Activated naive CD4-positive, alpha-beta T cell treated with anti-CD3 and anti-CD28 coated beads, Interleukin-2, amount 10 ng/mL, durations not matched to agents 7 days and 5 days (primary cell): ENCODE data around the gene USP27X.

Source experiments
- CTCF ChIA-PET: fragments of 350-600 bp; sonication (Branson Sonifier 250); formaldehyde crosslinking; loops from one replicate; lab custom pipeline; 2021; ENCODE audit warnings: antibody characterized with exemption; lab: Charles Lee
- DNase-seq: peaks from one replicate; pipeline ENCODE4 v3.0.0-alpha.2; 2020
- H3K27ac Mint-ChIP-seq: one replicate; pipeline ENCODE4 v1.8.0; 2021; ENCODE audit warnings: mild to moderate bottlenecking, moderate library complexity, mixed read lengths
- H3K27me3 Mint-ChIP-seq: one replicate; pipeline ENCODE4 v1.8.0; 2021; ENCODE audit warnings: mild to moderate bottlenecking, mixed read lengths
- H3K36me3 Mint-ChIP-seq: one replicate; pipeline ENCODE4 v1.8.0; 2021; ENCODE audit warnings: mixed read lengths
- H3K4me1 Mint-ChIP-seq: one replicate; pipeline ENCODE4 v1.8.0; 2021; ENCODE audit warnings: mixed read lengths
- H3K4me3 Mint-ChIP-seq: one replicate; pipeline ENCODE4 v1.8.0; 2021; ENCODE audit warnings: mild to moderate bottlenecking, moderate library complexity, mixed read lengths
- H3K9me3 Mint-ChIP-seq: one replicate; pipeline ENCODE4 v1.8.0; 2021; ENCODE audit warnings: mixed read lengths

USP27X gene

DNA sequence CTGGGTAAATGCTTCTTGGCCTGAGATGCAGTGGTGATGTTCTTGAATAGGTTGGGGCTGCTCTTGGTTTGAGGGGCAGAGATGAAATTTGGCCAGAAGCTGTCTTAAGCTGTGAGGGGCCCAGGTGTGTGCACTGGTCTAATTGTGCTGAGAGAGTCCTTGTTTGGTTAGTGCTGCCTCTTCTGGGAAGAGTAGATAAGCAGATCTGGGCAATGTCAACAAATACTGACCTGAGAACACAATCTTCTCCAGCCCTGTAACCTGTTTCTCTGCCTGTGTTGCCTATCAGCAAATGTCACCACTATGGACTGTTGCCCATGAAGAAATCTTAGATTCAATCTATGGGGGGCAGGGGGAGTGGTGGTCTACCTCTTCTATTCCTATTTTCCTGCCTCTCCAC lies 17.2 kb upstream of the USP27X start:
- Mint-ChIP-seq H3K4me1 (no peaks in the 10 kb centered on the region), H3K4me3 (no peak overlapping the region), H3K27me3 (no peaks in the 10 kb centered on the region), H3K9me3 (no peaks in the 10 kb centered on the region), H3K27ac (no peak overlapping the region), H3K36me3 (no peaks in the 10 kb centered on the region)
- CTCF ChIA-PET: no interaction called here
- no peak for DNase-seq

DNA sequence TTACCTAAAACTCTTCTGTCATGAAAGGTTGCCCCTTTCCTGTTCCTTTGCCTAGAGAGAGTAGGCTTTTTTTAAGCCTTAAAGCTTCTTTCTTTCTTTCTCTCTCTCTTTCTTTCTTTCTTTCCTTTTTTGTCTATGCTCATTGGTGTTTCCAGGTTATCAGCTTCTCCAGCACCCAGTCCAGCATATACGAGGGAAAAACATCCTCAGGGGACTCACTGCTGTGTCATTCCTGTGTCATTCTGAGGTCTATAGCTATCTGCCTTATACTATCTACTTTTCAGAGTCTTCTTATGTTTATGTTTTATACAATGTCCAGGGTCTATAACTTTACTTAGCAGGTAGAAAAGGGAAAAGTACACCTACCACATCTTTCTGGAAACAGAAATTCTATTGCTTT lies 10.5 kb upstream of the USP27X start:
- H3K4me3 Mint-ChIP-seq: no peak overlapping the region
- H3K27me3 Mint-ChIP-seq: peaks cover 13% of the 10 kb centered on the region
- no peak overlapping the region for H3K27ac Mint-ChIP-seq
- CTCF ChIA-PET: no interaction called here
- H3K36me3 Mint-ChIP-seq: no peaks in the 10 kb centered on the region
- H3K4me1 Mint-ChIP-seq: no peaks in the 10 kb centered on the region
- H3K9me3 Mint-ChIP-seq: no peaks in the 10 kb centered on the region
- no peak for DNase-seq

DNA sequence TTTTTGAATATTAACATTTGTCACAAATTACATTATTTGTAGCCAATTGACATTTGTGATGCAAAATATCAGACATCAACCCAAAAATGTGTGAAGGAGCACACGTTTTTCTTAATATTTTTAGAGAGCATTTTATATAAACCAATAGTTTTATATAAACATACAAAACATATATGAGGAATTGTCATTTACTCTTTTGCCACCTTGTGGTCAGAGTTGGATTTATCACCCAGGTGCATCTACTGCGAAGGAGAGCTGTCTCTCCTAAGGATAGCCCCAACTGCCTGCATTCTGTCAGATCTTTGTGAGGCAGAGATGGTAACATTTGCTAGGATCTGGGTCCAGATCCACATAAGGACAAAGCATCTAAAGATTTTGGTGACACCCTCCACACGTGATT lies 2.5 kb upstream of the USP27X start:
- H3K4me1 Mint-ChIP-seq: peaks cover 20% of the 10 kb centered on the region
- no peak overlapping the region for H3K4me3 Mint-ChIP-seq
- peaks cover 5% of the 10 kb centered on the region for H3K36me3 Mint-ChIP-seq
- H3K9me3 Mint-ChIP-seq: no peaks in the 10 kb centered on the region
- CTCF ChIA-PET: interaction anchor here (0.7 to 1.8 kb wide), 5 partner anchors 38 to 684 kb away, joined by 3 to 8 read pairs (median 5); no protein-coding TSS in a partner anchor
- no peak overlapping the region for H3K27ac Mint-ChIP-seq
- DNase-seq: peak; percentile 47
- H3K27me3 Mint-ChIP-seq: peaks cover 6% of the 10 kb centered on the region

DNA sequence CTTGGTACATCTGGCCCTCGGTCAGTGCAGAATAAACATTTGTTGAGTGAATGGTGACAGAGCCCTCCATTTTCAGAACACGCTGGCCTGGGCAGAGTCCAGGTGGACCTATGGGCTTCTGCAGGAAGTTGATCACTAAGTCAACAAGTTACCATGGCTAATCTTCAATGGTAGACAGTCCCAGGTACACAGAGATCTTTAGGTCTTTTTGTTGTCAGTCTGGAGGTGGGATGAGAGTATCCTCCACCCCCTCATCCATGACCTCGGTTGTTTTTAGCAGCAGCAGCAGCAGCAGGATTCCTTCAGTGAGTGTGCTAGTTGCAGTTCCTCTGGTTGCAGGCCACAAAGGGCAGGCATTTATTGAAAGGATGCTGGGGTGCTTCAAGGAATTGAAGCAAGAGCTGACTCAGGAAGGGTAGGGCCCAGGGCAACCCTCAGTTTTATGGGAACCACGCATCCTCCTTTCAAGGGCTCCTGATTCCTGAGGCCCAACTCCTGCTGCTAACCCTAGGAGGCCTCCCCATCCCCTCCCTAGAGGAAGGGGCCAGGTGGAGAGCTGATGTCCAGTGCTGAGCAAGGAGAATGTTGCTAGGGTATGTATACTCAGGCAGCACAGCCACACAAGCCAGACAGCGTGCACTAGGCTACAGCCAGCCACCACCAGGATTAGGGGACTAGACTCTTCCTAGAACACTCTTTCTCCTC lies 1.7 kb upstream of the USP27X start:
- Mint-ChIP-seq H3K4me1 (peaks cover 22% of the 10 kb centered on the region), H3K4me3 (no peak overlapping the region), H3K27ac (peak overlapping the region; percentile 60)

DNA sequence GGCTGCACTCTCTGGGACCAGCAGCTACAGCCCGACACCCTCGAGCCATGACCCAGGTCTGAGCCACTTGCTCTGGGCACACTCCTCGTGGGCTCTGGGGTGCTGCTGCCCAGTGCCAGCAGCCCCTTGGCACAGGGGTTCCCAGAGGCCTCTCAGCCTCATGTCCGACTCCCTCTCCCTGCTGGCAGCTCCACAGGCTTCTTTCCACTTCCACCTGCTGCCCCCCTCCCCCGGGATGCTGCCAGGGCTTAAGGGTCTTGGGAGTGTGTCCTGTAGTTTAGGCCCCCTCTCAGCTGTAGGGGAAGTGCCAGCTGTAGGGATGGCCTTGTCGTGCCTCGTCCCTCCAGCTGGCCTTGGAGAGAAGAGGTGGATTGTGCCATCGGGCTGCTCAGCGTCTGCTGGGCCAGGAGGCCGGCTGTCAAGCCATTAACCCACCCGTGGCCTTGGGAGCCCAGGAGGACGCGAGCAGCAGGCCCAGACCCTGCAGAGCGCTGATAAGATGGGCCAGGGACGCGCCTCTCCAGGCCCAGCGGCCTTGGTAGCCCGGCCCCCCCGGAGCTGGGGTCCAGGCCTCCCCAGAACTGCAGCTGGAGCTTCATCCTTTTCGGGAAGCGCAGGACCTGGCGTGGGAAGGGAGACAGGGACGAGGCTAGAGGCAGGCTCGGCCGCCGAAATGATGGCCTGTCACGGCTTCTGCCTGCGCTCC lies 1.0 kb upstream of the USP27X start:
- H3K4me1 Mint-ChIP-seq: peaks cover 22% of the 10 kb centered on the region
- peaks cover 5% of the 10 kb centered on the region for H3K36me3 Mint-ChIP-seq
- no peak for DNase-seq
- CTCF ChIA-PET: interaction anchor here (1.7 kb wide), 1 partner anchor 42 kb away, joined by 7 read pairs; no protein-coding TSS in a partner anchor
- H3K4me3 Mint-ChIP-seq: peak overlapping the region; percentile 72
- H3K27me3 Mint-ChIP-seq: no peaks in the 10 kb centered on the region
- no peaks in the 10 kb centered on the region for H3K9me3 Mint-ChIP-seq
- peak overlapping the region; percentile 69 for H3K27ac Mint-ChIP-seq

More for the DNA sequence above, 1.7 kb upstream of the USP27X start:
- no peaks in the 10 kb centered on the region for H3K9me3 Mint-ChIP-seq
- peaks cover 5% of the 10 kb centered on the region for H3K36me3 Mint-ChIP-seq
- no peak for DNase-seq
- CTCF ChIA-PET: interaction anchor here (0.7 to 1.8 kb wide), 4 partner anchors 42 to 684 kb away, joined by 3 to 8 read pairs (median 6); no protein-coding TSS in a partner anchor
- no peaks in the 10 kb centered on the region for H3K27me3 Mint-ChIP-seq

DNA sequence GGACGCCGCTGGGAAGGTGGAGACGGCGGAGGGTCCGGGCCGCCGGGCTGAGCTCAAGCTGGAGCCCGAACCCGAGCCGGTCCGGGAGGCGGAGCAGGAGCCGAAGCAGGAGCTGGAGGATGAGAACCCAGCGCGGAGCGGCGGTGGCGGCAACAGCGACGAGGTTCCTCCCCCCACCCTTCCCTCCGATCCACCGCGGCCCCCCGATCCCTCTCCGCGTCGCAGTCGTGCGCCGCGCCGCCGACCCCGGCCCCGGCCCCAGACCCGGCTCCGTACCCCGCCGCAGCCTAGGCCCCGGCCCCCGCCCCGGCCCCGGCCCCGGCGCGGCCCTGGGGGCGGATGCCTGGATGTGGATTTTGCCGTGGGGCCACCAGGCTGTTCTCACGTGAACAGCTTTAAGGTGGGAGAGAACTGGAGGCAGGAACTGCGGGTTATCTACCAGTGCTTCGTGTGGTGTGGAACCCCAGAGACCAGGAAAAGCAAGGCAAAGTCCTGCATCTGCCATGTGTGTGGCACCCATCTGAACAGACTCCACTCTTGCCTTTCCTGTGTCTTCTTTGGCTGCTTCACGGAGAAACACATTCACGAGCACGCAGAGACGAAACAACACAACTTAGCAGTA lies 483 bp downstream of the USP27X start:
- H3K4me3 Mint-ChIP-seq: peak overlapping the region; percentile 82
- DNase-seq: no peak

DNA sequence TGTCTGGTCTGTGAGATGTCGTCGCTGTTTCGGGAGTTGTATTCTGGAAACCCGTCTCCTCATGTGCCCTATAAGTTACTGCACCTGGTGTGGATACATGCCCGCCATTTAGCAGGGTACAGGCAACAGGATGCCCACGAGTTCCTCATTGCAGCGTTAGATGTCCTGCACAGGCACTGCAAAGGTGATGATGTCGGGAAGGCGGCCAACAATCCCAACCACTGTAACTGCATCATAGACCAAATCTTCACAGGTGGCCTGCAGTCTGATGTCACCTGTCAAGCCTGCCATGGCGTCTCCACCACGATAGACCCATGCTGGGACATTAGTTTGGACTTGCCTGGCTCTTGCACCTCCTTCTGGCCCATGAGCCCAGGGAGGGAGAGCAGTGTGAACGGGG lies 1.4 kb downstream of the USP27X start:
- peak overlapping the region; percentile 82 for H3K4me3 Mint-ChIP-seq
- H3K27ac Mint-ChIP-seq: no peak overlapping the region
- H3K27me3 Mint-ChIP-seq: no peaks in the 10 kb centered on the region
- peaks cover 5% of the 10 kb centered on the region for H3K36me3 Mint-ChIP-seq
- DNase-seq: no peak
- H3K9me3 Mint-ChIP-seq: no peaks in the 10 kb centered on the region
- H3K4me1 Mint-ChIP-seq: peaks cover 22% of the 10 kb centered on the region
- CTCF ChIA-PET: interaction anchor here (1.5 to 1.9 kb wide), 2 partner anchors 38 to 41 kb away, joined by 5 read pairs; partner anchors contain the start of gene CLCN5

More for the DNA sequence above, 483 bp downstream of the USP27X start:
- CTCF ChIA-PET: interaction anchor here (1.7 to 1.9 kb wide), 2 partner anchors 40 to 42 kb away, joined by 5 to 7 read pairs; partner anchors contain the start of gene CLCN5
- peak overlapping the region; percentile 78 for H3K27ac Mint-ChIP-seq
- H3K27me3 Mint-ChIP-seq: no peaks in the 10 kb centered on the region
- H3K9me3 Mint-ChIP-seq: no peaks in the 10 kb centered on the region
- peaks cover 22% of the 10 kb centered on the region for H3K4me1 Mint-ChIP-seq
- H3K36me3 Mint-ChIP-seq: peaks cover 5% of the 10 kb centered on the region

DNA sequence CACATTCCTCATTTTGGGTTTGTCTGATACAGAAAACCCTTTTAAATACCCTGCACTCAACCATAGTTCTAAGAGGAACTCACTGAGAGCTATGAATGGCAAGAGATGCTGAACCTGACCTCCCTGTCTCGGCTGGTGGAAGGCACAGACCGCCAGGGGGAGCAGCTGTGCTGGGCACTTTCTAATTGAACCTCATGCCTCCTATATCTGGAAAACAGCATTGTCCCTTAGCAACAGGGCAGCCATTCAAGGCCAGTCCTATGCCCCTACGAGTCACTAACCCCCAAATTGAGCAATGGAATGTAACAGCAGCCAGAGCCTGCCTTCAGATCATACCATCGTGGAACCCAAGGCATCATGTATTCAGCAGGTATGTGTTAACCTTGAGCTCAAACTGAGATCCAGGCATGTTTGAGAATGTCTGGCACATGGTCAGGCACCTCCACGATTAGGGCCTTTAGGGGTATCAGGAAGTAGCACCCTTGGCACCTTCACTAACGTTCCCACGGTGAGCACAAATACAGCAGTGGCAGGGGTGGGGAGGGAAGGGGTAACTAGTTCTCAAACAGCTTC lies 5.1 kb downstream of the USP27X start:
- H3K4me3 Mint-ChIP-seq: no peak overlapping the region
- no peaks in the 10 kb centered on the region for H3K9me3 Mint-ChIP-seq
- no peaks in the 10 kb centered on the region for H3K27me3 Mint-ChIP-seq
- H3K4me1 Mint-ChIP-seq: peaks cover 14% of the 10 kb centered on the region
- H3K36me3 Mint-ChIP-seq: peaks cover 5% of the 10 kb centered on the region
- peak; percentile 68 for DNase-seq
- no peak overlapping the region for H3K27ac Mint-ChIP-seq
- CTCF ChIA-PET: interaction anchor here (0.5 to 3.8 kb wide), 7 partner anchors 10 to 320 kb away, joined by 3 to 62 read pairs (median 3); partner anchors contain the start of genes CCNB3 and CLCN5

DNA sequence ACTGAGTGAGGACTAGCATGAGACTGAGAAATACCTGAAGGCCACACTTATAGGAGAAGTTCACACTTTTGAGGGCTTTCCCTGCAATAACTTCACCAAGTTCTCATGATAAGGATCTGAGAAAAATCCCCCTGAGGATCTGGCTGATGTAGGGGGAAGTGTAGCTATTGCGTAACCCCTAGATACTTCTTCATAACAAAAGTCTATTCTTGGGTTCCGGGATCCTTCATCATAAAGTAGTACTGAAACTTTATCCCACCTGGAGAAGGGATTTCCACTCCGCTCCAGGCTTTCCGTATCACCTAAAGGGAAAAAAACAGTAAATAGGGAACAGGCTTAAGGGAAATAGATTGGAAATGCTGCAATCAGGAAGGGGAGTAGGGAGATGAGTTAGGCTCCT lies 13.3 kb downstream of the USP27X start:
- CTCF ChIA-PET: no interaction called here

DNA sequence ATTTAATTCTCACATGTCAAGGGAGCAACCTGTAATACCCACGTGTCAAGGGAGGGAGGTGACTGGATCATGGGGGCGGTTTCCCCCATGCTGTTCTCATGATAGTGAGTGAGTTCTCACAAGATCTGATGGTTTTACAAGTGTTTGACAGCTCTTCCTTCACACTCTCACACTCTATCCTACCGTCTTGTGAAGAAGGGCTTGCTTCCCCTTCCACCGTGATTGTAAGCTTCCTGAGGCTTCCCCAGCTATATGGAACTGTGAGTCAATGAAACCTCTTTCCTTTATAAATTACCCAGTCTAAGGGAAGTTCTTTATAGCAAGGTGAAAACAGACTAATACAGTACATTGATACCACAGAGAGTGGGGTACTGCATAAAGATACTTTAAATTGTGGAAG lies 17.7 kb downstream of the USP27X start:
- Mint-ChIP-seq H3K27me3 (peaks cover 9% of the 10 kb centered on the region), H3K36me3 (no peaks in the 10 kb centered on the region), H3K4me3 (no peak overlapping the region), H3K9me3 (peaks cover 12% of the 10 kb centered on the region), H3K27ac (no peak overlapping the region), H3K4me1 (no peaks in the 10 kb centered on the region)
- no peak for DNase-seq
- CTCF ChIA-PET: no interaction called here

More for the DNA sequence above, 13.3 kb downstream of the USP27X start:
- H3K36me3 Mint-ChIP-seq: no peaks in the 10 kb centered on the region
- H3K9me3 Mint-ChIP-seq: peaks cover 11% of the 10 kb centered on the region
- no peaks in the 10 kb centered on the region for H3K4me1 Mint-ChIP-seq
- H3K27me3 Mint-ChIP-seq: peaks cover 5% of the 10 kb centered on the region
- DNase-seq: no peak
- no peak overlapping the region for H3K27ac Mint-ChIP-seq
- H3K4me3 Mint-ChIP-seq: no peak overlapping the region

DNA sequence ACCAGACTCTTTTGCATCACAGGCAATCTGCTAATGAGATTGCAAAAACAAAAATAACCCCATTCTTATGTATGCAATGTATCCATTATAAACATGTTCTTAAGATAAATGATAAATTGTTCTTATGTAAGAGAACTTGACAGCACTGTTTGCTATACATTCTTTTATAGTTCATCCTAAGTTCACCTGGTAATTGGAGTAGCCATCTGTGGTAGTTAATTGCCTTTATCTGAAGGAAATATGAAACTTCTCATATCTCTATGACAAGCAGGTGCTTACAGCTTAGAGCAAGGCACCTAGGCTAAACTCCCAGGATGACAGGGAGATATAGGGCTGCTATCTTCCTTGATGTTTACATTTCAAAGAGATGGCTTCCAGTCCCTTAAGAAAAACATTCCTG lies 21.8 kb downstream of the USP27X start:
- CTCF ChIA-PET: no interaction called here
- Mint-ChIP-seq H3K4me3 (no peak overlapping the region), H3K9me3 (peaks cover 12% of the 10 kb centered on the region), H3K27ac (no peak overlapping the region), H3K27me3 (peaks cover 9% of the 10 kb centered on the region), H3K4me1 (no peaks in the 10 kb centered on the region), H3K36me3 (no peaks in the 10 kb centered on the region)
- DNase-seq: no peak

DNA sequence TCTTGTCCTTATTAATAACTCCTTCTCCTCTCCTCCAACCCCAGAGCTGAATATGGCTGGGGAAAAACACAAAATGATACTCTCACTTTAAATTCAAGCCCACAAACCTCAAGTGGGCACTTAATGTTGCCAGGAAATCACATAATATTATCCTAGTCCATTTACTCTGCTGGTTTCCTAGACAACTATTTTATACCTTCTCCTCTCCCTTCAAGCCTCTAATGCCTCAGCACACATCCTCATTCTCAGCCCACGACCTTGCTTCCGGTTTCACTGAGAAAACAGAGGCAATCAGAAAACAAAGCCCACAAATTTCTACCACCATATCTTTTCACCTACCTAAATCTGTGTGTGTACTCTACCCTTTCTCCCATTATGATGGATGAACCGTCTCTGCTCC lies 31.1 kb downstream of the USP27X start:
- Mint-ChIP-seq H3K4me1 (peaks cover 13% of the 10 kb centered on the region), H3K9me3 (no peaks in the 10 kb centered on the region), H3K4me3 (no peak overlapping the region), H3K27me3 (no peaks in the 10 kb centered on the region), H3K27ac (peak overlapping the region; percentile 19), H3K36me3 (no peaks in the 10 kb centered on the region)
- CTCF ChIA-PET: interaction anchor here (1.0 to 1.5 kb wide), 3 partner anchors 9 to 26 kb away, joined by 3 to 4 read pairs (median 3); no protein-coding TSS in a partner anchor
- peak; percentile 22 for DNase-seq

DNA sequence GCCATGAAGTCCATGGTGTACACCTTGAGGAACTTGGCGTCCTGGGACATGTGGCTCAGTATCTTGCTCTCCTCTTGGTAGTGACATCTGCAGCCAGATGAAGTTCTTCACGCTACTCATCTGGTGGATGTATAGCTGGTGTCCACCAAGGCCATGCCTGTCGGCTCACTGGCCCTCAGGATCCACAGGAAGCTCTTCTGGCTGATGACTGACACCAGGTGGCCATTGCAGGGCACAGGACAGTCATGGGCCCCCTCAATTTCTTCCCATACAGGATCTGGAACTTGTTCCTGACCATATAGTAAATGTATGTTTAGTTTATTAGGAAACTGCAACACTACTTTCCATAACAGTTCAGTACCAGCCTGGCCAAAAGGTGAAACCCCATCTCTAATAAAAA lies 32.8 kb downstream of the USP27X start:
- CTCF ChIA-PET: interaction anchor here (1.0 kb wide), 1 partner anchor 28 kb away, joined by 3 read pairs; no protein-coding TSS in a partner anchor
- H3K36me3 Mint-ChIP-seq: no peaks in the 10 kb centered on the region
- H3K27ac Mint-ChIP-seq: no peak overlapping the region

DNA sequence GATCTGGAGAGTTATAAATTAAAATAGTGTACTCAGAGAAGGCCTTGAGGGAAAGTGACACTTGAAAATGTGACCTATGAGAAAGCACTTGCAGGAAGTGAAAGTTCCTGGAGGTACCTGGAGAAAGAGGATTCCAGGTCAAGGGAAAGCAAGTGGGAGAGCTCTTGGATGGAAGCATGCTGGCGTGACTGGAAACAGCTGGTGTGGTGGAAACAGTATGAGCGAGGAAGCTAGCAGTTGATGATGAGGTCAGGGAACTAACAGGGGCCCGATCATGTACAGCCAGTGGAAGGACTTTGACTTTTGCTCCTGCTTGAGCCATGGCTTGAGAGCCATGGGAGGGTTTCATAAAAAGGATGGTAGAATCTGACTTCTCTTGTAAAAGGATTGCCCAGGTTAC lies 33.6 kb downstream of the USP27X start:
- DNase-seq: no peak
- H3K4me1 Mint-ChIP-seq: peaks cover 13% of the 10 kb centered on the region
- CTCF ChIA-PET: interaction anchor here (1.0 kb wide), 1 partner anchor 29 kb away, joined by 3 read pairs; no protein-coding TSS in a partner anchor
- H3K27me3 Mint-ChIP-seq: no peaks in the 10 kb centered on the region
- H3K27ac Mint-ChIP-seq: no peak overlapping the region
- no peak overlapping the region for H3K4me3 Mint-ChIP-seq
- H3K36me3 Mint-ChIP-seq: no peaks in the 10 kb centered on the region
- no peaks in the 10 kb centered on the region for H3K9me3 Mint-ChIP-seq

More for the DNA sequence above, 32.8 kb downstream of the USP27X start:
- Mint-ChIP-seq H3K9me3 (no peaks in the 10 kb centered on the region), H3K27me3 (no peaks in the 10 kb centered on the region), H3K4me1 (peaks cover 13% of the 10 kb centered on the region), H3K4me3 (no peak overlapping the region)
- DNase-seq: no peak
